SK-N-SH (cell line): ENCODE measurements around the gene LDLRAP1.

Source experiments
- CHD2 ChIP-seq: fragments of 150-350 bp; IDR thresholded peaks from 2 replicates; pipeline ENCODE4 v1.6.1; 2018; ENCODE audit warnings: low read length; ENCODE audit not compliant: partially characterized antibody
- MEF2A ChIP-seq: IDR thresholded peaks from 2 replicates; pipeline ENCODE4 v1.4.0; 2012; ENCODE audit warnings: low read depth, borderline replicate concordance
- NRF1 ChIP-seq: IDR thresholded peaks from 2 replicates; pipeline ENCODE4 v1.6.1; 2012; ENCODE audit warnings: low read depth, mild to moderate bottlenecking, low read length
- POLR2AphosphoS5 ChIP-seq: IDR thresholded peaks from 2 replicates; pipeline ENCODE4 v1.6.1; 2012; ENCODE audit warnings: low read depth, low read length
- SIN3A ChIP-seq: IDR thresholded peaks from 2 replicates; pipeline ENCODE4 v1.6.1; 2012; ENCODE audit warnings: low read depth, mild to moderate bottlenecking, low read length, moderate library complexity, borderline replicate concordance
- TAF1 ChIP-seq: IDR thresholded peaks from 2 replicates; pipeline ENCODE4 v1.6.1; 2012; ENCODE audit warnings: low read depth, mild to moderate bottlenecking, low read length, moderate library complexity, borderline replicate concordance
- YY1 ChIP-seq: IDR thresholded peaks from 2 replicates; pipeline ENCODE4 v1.4.0; 2012; ENCODE audit warnings: low read depth, mild to moderate bottlenecking
- TF ChIP-seq, protein P1 (sequence below): IDR thresholded peaks from 2 replicates; pipeline ENCODE4; 2012
- TF ChIP-seq, protein P2 (sequence below): fragments of 200-600 bp; sonication (generic); IDR thresholded peaks from 2 replicates; pipeline ENCODE4 v1.6.1; 2017; ENCODE audit warnings: antibody characterized with exemption, mild to moderate bottlenecking, moderate library complexity
- TF ChIP-seq, protein P3 (sequence below): IDR thresholded peaks from 2 replicates; pipeline ENCODE4 v1.4.0; 2012; ENCODE audit warnings: low read depth
- TF ChIP-seq, protein P4 (sequence below): fragments of 150-350 bp; IDR thresholded peaks from 2 replicates; pipeline ENCODE4 v1.6.1; 2017; ENCODE audit warnings: antibody characterized with exemption, low read length, low read depth, borderline replicate concordance

DNA sequence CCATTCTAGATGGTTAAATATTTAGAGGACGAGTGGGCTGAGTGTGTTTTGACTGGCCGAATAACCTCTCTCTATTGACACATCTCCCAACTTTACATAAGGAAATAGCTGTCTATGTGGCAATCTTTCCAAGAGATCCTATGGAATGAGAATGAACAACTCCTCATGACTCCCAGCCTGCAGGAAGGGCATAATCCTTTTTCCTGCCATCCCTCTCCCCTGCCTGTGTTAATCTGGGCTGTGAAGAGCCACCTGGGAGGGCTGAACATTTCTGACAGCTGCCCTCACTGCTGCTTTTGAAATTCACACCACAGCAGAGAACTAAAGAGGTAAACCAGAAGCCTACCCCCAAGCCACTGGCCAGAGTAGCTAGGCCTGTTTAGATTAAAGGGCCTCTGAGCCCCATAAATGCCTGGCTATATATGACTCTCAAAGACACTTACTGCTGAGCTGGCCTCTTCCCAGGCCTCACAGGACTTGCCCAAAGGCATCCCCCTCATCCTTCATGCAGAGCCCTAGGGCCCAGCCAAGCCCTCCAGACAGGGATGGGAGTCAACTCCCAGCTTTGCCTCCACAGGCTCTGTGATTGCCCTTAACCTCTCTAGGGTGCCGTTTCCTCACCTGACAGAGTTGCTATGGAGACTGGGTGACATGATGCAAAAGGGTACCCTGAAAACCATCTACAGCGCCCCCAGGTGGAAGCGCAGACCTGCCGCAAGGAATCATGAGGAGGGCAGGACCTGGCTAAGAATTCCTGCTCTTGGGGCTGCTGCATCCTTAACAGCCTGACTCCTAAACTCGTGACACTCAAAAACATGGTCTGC is 42.0 kb upstream of the LDLRAP1 start:
- TF ChIP-seq POLR2AphosphoS5 (no peak), SIN3A (no peak), NRF1 (no peak), YY1 (no peak), CHD2 (no peak), MEF2A (no peak), TAF1 (no peak)
- TF ChIP-seq, protein P1, sequence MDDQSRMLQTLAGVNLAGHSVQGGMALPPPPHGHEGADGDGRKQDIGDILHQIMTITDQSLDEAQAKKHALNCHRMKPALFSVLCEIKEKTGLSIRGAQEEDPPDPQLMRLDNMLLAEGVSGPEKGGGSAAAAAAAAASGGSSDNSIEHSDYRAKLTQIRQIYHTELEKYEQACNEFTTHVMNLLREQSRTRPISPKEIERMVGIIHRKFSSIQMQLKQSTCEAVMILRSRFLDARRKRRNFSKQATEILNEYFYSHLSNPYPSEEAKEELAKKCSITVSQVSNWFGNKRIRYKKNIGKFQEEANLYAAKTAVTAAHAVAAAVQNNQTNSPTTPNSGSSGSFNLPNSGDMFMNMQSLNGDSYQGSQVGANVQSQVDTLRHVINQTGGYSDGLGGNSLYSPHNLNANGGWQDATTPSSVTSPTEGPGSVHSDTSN = no peak
- TF ChIP-seq, protein P2, sequence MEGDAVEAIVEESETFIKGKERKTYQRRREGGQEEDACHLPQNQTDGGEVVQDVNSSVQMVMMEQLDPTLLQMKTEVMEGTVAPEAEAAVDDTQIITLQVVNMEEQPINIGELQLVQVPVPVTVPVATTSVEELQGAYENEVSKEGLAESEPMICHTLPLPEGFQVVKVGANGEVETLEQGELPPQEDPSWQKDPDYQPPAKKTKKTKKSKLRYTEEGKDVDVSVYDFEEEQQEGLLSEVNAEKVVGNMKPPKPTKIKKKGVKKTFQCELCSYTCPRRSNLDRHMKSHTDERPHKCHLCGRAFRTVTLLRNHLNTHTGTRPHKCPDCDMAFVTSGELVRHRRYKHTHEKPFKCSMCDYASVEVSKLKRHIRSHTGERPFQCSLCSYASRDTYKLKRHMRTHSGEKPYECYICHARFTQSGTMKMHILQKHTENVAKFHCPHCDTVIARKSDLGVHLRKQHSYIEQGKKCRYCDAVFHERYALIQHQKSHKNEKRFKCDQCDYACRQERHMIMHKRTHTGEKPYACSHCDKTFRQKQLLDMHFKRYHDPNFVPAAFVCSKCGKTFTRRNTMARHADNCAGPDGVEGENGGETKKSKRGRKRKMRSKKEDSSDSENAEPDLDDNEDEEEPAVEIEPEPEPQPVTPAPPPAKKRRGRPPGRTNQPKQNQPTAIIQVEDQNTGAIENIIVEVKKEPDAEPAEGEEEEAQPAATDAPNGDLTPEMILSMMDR = peak; percentile 42
- TF ChIP-seq, protein P3, sequence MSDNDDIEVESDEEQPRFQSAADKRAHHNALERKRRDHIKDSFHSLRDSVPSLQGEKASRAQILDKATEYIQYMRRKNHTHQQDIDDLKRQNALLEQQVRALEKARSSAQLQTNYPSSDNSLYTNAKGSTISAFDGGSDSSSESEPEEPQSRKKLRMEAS = no peak
- TF ChIP-seq, protein P4, sequence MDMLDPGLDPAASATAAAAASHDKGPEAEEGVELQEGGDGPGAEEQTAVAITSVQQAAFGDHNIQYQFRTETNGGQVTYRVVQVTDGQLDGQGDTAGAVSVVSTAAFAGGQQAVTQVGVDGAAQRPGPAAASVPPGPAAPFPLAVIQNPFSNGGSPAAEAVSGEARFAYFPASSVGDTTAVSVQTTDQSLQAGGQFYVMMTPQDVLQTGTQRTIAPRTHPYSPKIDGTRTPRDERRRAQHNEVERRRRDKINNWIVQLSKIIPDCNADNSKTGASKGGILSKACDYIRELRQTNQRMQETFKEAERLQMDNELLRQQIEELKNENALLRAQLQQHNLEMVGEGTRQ = no peak
